Measurements from ENCODE around the gene EFL1.

The EFL1 gene

DNA sequence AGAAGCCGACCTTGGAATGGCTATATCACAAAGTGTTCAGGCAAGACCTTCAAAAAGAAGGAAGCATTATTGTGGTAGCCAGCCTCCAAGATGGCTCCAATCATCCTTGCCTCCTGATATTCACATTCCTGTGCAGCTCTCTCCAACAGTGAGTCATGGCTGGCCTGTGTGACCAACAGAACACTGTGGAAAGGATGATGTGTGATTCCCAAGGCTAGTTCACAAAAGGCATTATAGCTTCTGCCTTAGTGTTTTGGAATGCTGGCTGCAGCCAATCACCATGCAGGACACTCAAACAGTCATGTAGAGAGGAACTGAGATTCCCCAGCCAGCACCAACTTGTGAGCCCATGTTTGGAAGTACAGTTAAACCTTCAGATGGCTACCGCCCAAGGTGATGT, 102.6 kb downstream of the EFL1 start:
- DNase-seq (ENCODE audit: low read depth in 2 of 2), result no peak

DNA sequence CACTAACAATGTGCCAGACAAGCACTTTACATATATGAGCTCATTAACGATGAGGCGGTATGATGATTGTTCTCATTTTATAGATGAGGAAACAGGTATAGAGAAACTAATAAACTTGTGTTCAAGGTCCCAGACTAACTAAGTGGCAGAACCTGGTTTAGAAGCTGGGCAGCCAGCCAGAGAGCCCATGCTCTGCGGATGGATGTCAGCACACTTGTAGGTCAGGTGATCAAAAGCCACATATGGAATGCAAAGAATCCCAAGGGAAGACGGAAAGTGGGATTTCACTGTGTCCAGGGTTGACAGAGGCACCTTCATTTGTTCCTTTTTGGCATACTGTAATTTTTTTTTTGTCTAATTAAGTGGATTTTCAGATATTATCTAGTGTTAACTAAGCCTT, 103.7 kb downstream of the EFL1 start:
- DNase-seq (ENCODE audit: low read depth in 2 of 2), result no peak

DNA sequence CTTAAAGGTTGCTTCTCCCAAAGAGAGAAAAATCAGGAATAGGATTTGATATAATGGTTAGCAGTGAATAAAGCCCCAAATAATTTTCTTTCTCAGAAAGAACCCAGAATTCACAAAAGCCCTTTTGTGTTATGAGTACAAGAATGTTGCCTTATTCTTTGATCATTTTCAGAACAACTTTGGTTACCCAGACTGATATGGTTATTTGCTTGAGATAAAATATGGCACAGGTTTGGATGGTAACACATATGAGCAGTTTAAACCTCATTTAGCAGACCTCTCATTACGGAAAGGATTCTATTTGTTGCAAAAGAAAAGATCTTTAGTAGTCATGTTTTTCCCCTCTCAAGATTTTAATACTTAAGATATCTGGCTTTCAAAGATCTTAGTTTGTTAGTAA, 111.9 kb downstream of the EFL1 start:
- no peak for DNase-seq (ENCODE audit: low read depth in 2 of 2)

DNA sequence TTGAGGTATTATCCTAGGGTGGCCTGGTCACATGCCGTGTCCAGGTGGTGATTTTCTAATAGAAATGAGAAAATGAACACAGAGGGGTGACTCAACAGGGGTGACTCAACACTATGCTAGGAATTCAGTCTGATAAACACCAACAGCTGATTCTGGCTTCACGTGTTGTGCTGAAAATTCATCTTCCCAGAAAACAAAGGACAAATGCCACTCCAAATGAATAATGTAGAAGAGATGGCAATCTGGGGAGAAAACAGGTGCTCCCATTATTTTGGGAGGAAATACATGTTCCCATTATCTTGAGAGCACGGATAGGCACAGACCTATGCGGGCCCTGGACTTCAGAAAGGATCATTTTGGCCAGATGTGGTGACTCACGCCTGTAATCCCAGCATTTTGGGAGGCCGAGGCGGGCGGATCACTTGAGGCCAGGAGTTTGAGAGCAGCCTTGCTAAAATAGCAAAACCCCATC, 115.5 kb downstream of the EFL1 start:
- DNase-seq (ENCODE audit: low read depth in 2 of 2), result no peak

DNA sequence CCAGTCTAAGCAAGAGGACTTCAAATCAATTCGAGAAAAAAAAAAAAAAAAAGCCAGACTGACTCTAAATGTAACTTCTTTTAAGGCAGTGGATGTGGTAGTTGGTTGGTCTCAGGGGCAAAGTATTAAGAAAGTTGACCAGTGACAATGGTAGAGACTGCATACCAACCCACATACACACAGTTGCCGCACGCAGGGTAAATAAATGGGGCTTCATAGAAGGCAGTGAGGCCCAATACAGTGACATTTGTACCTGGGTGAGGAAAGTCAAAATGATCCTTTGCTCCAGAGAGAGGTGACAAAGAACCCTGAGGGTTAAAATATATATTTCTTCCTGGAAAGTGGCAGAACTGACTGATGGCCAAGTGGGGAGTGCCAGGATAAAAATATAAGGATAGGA, 116.0 kb downstream of the EFL1 start:
- no peak for DNase-seq (ENCODE audit: low read depth in 2 of 2)

DNA sequence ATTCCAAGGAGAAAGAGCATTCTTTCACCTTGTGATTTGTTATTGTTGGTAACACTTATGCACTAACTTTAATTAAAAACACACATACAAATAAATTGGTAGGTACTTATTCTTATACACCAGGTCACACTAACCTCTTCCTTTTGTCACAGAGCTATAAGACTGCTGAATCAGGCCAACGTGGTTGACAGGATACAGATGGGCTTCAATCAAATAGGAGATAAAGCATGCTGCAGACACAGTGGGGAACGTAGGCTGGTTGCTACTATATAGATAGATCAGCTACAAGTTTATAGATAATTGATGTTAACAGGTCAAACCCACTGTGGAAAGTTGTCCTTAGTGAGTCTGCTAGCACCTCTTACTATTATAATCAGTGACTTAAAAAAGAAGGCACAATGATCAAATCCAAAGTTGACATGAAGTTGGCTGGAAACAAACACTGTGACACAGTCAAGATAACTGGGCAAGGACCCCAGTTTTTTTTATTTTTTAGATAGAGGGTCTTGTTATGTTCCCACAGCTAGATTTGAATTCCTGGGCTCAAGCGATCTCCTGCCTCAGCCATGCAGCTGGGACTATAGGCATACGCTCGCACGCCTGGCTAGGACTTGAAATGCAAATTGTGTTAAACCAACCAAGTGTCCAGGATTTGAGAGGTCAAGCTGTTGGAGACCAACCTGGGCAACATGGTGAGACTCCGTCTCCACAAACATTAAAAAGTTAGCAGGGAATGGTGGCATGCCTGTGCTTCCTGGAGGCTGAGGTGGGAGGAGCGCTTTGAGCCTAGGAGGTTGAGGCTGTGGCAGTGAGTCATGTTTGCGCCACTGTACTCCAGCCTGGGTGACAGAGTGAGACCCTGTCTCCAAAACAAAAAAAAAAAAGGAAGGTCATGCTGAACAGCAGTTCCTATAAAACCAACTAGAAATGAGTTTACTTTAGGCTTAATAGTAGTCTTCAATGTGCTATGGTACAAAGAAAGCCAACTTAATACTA, 118.8 kb downstream of the EFL1 start:
- DNase-seq (ENCODE audit: low read depth in 2 of 2), result no peak

DNA sequence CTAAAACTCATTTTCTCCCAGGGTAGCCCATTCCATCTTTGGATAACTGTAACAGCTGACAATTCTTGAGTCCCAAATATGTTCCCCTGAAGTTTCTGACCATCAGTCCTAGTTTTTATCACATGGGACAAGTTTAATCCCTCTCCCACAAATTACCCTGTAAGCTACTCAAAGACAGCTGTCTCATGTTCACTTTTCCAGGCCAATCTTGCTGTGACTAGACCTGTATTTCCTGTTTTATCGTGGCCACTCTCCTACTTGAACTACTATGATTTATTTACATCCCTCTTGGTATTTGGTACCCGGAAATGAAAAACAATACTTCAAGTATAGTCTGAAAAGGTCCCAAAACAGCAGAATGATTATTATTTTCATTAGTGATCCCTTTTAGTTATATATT, 121.6 kb downstream of the EFL1 start:
- no peak for DNase-seq (ENCODE audit: low read depth in 2 of 2)

DNA sequence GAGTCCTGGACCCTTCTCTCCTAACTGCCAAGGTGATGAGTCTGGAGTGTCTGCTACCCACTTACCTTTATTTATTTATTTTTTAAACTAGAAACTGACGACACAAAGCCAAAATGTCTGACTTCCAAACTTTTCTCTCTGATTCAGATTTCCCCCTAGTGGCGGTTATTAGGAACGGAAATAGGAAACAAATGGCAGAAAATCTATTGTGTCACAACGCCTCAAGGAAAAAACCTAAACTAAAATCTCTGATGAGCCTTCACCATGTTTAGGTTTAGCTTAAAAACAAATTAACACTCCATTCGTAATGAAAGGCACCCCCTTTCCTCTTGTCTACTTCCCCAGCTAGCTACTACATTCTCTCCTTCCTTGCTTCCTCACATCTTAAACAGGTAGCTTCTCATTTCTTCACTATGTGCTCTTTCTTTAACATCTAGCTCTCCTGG, 122.7 kb downstream of the EFL1 start:
- no peak for DNase-seq (ENCODE audit: low read depth in 2 of 2)

DNA sequence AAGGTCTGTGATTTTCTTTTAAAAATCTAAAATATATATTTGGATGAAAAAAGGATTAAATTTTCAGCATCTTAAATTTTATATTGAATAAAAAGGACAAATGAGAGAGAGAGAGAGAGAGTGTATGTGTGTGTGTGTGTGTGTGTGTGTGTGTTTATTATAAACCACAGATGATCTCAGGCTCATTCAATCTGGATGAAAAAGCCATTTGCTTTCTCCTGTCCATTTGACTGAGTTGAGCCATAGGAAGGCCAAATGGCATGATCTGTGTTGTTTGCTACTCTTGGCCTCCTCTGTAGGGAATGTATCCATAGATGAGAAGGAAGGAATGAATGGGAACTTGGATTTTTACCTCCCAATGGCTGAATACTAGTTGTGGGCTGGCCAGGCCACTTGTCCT, 124.2 kb downstream of the EFL1 start:
- DNase-seq (ENCODE audit: low read depth in 2 of 2), result no peak

DNA sequence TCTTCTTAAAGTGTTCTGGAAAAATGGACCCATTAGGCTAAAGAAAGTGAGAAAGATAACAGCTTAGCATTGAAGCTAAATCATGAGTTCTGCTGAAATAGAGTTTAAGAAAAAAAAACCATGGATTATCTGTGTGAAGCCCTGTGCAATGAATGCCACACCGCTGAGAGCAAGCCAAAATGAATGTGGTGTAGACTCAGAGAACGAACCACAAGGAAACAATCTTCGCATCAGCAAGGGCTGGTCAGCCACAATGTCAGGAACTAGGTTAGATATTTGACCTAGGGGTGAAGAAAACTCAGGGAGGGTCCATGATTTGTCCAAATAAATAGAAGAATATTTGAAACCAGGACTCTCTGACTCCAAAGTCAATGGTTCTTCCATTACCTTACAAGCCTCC, 125.3 kb downstream of the EFL1 start:
- no peak for DNase-seq (ENCODE audit: low read depth in 2 of 2)

DNA sequence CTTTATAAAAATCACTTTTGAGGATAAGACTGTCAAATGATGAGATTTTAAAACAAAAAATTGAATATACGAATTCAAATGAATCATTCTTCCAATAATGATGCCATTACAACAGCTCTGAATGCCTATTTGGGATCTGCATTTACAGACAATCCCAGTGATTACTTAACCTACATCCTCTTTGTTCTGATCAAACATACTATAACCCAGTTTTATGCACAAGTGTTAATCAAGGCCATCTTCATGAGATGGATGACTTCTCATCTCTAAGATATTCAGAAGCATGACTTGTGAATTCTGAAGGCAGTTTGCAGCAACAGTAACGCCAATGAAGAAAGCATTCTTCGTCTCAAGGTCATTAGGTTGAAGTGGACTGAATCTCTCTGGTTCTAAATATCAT, 126.4 kb downstream of the EFL1 start:
- no peak for DNase-seq (ENCODE audit: low read depth in 2 of 2)

DNA sequence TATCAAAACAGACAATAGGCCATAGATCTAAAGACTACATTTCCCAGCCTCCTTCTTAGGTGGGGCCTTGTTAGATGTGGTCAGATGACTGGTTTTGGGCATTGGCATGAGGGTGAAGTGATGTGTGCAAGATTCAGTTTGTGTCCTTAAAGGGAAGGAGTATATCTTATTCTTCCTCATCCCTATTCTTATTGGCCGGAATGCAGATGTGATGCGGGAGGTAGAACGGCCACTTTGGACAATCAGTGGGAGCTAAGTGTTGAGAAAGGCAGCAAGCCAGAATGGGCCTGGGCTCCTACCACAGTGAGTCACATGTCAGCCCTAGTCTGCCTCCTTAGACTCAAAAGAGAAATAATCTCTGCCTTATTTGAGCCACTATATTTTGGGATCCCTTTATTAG, 126.9 kb downstream of the EFL1 start:
- no peak for DNase-seq (ENCODE audit: low read depth in 2 of 2)

DNA sequence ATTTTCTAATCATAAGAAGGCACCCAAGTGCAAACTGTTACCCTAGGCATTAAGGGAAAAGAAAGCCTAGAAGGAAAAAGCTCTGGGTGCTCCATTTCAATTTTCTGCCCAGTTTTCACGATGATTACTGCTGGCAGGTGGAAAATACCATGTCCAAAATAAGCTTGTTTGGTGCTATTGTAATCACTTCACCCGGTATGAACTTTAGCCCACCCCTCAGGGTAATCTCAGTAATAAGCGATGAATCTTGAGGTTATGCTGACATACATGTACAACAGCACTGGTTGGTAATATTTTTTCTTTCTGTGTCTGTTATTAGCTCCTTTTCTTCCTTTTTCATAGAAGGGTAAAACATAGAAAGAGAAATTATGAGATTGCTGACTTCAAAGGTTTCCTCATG, 128.1 kb downstream of the EFL1 start:
- DNase-seq (ENCODE audit: low read depth in 2 of 2), result no peak

DNA sequence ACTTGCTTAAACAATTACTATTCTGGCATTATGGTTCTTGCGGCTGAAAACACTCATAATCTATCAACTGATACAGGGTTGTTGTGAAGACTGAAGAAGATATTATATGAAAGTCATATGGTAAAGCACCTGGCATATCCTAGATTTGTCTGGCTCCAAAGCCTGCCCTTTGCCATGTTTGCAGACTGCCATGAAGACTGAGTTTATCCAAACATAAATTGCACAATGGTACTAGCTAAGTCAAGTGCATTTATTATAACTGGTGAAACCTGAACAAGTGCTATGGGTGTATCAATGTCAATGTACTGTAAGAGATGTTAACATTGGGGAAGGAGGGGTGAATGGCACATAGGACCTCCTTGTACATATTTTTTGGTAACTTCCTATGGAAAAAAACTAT, 129.3 kb downstream of the EFL1 start:
- DNase-seq (ENCODE audit: low read depth in 2 of 2), result no peak

DNA sequence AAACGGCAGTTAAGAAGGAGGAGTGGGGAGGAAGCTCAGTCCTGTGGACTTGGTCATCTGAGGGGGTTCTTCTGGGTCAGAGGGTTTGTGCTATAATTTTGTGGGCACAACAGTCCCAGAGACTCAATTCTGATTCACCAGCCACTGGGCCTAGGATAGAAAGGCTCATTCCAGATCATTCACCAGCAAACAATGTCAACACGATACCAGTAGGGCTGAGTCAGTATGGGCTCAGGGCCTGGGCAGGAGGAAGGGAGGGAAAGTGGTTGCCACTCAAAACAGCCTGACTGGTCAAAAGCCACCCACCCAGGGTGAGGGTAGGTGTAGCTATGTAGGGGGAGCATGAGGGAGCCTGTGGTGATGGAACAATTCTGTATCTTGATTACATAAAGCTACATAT, 129.8 kb downstream of the EFL1 start:
- no peak for DNase-seq (ENCODE audit: low read depth in 2 of 2)

DNA sequence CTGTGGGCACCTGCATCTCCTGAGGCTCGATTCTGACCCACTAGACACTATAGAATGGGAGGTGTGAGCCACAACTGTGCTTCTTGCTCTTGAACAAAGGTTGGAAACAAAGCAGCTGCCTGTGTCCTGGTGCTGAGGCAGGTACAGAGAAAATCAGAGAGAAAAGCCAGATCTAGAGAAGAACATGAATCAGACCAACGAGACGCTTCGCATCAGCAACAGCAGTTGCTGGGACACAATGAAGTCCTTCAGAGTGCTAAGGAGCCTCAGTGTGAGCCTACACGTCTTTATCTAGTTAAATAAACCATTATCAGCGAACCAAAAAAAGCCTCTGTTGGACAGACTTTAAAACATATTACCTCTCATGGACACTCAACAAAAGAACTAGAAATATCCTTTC, 130.4 kb downstream of the EFL1 start:
- DNase-seq (ENCODE audit: low read depth in 2 of 2), result no peak

DNA sequence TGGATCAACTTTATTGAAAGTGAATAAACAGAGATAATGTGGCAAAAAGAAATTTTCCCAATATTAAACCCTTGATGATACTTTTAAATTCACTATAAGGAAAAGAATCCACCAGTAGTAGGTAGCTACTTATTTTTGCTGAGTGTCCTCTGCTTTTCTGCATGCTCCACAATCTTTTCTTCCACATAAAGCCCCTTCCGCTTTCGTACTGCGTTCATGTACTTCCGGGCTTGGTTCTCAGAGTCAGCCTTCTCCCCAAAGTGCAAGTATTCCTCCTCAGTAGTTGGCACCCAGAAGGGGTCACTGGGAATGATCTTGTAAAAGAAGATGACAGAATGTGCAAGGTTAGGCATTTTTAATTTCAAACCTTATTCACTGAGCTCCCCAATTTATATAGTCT, 132.3 kb downstream of the EFL1 start:
- no peak for DNase-seq (ENCODE audit: low read depth in 2 of 2)

DNA sequence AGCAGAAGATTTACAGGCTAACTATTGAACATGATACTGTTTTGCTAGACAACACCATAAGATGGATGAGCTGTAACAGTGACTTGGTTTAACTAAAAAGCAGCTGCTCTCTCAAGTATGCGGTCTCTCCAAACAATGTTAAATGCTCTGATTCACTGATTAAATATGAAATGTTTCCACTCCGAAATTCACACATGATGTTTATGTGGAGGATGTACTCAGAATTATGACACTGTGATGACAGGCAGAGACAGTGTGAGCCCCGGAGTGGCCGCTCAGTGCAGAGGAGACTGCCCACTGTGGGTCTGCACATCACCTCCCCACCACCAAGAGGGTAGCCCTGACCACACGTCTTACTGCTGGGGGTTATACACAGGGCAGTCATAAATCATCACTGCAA, 132.8 kb downstream of the EFL1 start:
- DNase-seq (ENCODE audit: low read depth in 2 of 2), result no peak

DNA sequence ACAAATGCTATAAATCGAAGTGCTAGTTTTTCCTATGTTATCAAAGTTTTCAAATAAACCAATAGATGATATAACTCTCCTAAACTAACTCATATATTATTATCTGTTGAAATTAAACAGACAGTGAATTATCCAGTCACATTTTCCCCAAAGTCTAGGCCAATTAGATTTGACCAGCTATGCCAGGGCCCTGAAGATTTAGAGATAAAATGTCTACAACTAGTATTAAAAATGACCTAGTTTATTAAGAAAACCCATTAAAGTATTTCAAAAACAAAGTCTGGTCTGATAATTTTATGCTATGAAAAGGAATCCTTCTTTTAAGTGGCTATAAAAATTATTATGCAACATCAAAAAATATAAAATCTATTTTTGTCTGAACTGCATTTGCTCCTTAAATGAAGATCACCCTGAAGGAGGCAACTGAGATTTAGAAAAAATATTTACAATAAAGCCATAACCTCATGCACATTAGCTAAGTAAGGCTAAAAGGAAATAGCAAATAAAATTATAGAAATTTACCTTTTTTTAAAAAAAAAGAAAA, 133.3 kb downstream of the EFL1 start:
- no peak for DNase-seq (ENCODE audit: low read depth in 2 of 2)

DNA sequence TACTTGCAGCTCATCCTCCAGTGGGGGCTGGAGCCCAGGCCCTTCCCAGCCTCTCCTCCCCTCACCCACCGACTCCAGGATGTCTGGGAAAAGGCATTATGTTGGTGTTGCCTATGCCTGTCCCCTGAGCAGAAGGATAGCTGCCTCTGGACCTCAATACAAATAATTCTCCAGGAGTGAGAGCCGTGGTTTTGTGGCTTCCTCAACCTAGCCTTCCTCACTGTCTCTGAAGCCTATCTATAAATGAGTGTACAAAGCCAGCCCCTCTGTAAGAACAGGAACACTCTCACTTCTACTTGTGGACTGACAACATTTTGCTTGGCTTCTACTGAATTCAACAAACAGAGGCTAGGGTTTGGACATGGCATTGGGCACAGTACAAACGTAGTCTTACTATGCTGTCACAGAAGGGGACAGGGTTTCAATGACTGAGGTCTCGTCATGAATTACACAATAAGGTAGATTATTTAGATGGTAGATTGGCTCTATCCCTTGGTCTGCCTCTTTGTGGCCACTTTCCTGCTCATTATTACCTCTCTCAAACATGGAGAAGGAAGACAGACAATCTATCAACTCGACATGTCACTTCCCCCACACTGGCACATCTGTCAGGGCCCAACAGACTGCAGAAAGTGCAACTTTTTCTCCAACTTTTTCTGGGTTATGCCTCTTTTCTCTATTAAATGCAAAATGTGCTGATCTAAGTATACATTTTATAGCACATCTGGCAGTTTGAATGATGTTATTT, 134.0 kb downstream of the EFL1 start:
- no peak for DNase-seq (ENCODE audit: low read depth in 2 of 2)

DNA sequence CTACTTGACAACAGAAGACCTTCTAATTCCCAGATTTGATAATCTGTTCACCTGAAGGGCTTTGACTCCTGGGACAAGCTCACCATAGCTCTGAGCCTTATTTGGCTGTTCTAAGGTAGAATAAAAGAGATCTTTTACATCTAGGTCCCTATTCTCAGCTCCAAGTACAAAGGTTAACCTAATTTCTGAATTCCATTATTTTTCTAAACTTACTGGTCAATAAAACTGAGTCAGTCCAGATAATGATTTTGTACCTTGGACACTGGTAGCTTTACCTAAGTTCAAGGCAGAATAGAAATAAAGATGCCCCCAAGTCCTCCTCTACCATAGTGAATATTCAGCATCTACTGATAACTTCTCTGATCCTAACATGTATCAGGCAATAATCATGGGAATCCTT, 135.0 kb downstream of the EFL1 start:
- no peak for DNase-seq (ENCODE audit: low read depth in 2 of 2)

DNA sequence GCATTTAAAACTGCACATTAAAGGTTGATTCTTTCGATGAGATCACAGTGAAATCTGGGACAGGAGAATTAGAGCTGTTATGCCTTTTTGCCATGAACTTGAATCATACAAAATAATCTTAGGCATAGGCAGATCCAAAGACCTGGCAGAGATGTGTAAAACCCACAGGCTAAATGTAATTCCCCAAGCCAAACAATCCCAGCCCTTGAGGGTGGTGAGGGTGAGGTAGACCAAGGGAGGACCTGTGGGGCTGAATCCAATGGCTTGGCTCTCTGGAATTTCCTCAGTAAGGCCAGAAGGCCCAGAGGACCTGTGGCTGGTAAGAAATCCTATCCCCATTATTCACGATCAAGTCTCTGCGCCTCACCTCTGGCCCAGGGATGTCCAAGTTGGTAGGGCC, 136.2 kb downstream of the EFL1 start:
- no peak for DNase-seq (ENCODE audit: low read depth in 2 of 2)
